Loucy (cell line): ENCODE results near the gene PTCHD4.

Experiments used
- EZH2phosphoT487 ChIP-seq: fragments of 200-600 bp; IDR thresholded peaks from 2 replicates; pipeline ENCODE4 v1.6.1; 2018; ENCODE audit warnings: antibody characterized with exemption, mild to moderate bottlenecking, moderate library complexity, borderline replicate concordance
- TF ChIP-seq, protein P1 (sequence below): fragments of 200-600 bp; sonication (generic); conservative IDR thresholded peaks from 2 replicates; pipeline ENCODE4 v1.5.1; 2014; ENCODE audit warnings: mild to moderate bottlenecking, antibody characterized with exemption, low read length

DNA sequence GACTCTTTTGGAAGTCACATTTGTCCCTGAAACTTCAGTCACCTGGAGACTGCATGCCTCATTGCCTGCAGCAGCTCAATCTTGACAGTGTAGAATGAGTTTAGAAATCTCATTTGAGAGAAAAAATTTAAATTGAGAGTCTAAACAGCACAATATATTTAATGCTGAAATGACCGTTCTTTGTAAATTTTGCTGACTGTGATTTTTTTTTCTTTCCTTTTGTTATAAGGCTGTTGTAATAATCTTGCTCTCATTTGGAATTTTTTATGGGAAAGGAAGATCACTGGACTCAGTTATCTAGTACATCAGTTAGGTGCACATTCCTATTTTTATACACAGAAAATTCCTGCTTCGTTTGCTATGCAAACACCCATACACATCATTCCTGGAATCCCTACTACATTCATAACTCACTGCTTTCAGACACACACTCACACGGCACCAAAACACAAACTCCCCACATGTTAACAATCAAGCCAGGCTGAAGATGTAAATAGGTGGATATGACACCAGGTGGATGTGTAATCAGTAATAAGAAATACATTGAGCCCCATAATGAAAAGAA, 43.8 kb downstream of the PTCHD4 start:
- TF ChIP-seq, protein P1, sequence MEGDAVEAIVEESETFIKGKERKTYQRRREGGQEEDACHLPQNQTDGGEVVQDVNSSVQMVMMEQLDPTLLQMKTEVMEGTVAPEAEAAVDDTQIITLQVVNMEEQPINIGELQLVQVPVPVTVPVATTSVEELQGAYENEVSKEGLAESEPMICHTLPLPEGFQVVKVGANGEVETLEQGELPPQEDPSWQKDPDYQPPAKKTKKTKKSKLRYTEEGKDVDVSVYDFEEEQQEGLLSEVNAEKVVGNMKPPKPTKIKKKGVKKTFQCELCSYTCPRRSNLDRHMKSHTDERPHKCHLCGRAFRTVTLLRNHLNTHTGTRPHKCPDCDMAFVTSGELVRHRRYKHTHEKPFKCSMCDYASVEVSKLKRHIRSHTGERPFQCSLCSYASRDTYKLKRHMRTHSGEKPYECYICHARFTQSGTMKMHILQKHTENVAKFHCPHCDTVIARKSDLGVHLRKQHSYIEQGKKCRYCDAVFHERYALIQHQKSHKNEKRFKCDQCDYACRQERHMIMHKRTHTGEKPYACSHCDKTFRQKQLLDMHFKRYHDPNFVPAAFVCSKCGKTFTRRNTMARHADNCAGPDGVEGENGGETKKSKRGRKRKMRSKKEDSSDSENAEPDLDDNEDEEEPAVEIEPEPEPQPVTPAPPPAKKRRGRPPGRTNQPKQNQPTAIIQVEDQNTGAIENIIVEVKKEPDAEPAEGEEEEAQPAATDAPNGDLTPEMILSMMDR = no peak
- TF ChIP-seq EZH2phosphoT487 = no peak
